ENCODE results near the gene CHSY1. TPM values are rescaled to one million over a fixed set of nuclear protein-coding genes. Genes with fewer than 3 reads are reported as not detected.

CHSY1 gene
- total and polyA plus RNA-seq, 7 experiments from 2014 or later = 0.78 to 47.0 (median 8.9) TPM

DNA sequence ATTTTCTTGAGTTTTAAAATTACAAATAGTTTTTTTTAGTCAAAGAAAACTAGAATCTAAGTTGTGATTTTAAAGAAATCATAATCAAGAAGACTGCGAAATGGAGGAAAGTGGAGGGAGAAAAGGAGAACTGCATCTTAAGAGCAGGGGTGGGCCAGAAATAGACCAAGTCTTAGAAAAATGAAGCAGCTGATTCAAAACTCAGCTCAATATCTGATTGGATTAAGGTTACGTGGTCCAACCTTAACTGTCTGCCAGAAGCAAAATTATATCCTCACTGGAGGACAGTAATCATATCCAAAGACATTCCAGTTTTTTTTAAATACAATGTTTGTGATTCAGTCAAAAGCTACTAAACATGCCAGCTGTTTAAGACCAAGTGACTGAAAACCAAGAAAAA is 41.4 kb downstream of the CHSY1 start:
- Mint-ChIP-seq H3K4me1 (peaks cover 39 to 83% (median 75%) of the 10 kb centered on the region in 7 donors), H3K27ac (peak overlapping the region in 4 of 9 donors; percentile 0 to 42 (median 14)), H3K36me3 (peaks cover 0 to 14% (median 7%) of the 10 kb centered on the region in 5 donors), H3K4me3 (no peak overlapping the region), H3K27me3 (no peaks in the 10 kb centered on the region), H3K9me3 (no peaks in the 10 kb centered on the region)
- intact Hi-C loops (cut with micrococcal nuclease) = no loop called here
- ChIA-PET POLR2A (no interaction called here), CTCF (no interaction called here)
- Histone ChIP-seq H3K4me1 (ENCODE audit: control insufficient read depth in 2 of 2, insufficient read depth in 2 of 2, low read length in 2 of 2) (peaks cover 0 to 5% of the 10 kb centered on the region in 2 donors), H3K27me3 (ENCODE audit: control insufficient read depth in 2 of 2, insufficient read depth in 2 of 2, low read length in 2 of 2) (no peaks in the 10 kb centered on the region), H3K36me3 (ENCODE audit: control insufficient read depth in 2 of 3, insufficient read depth in 3 of 3, low read length in 3 of 3) (no peaks in the 10 kb centered on the region), H3K9me3 (ENCODE audit: control insufficient read depth in 2 of 3, low read length in 3 of 3) (no peaks in the 10 kb centered on the region), H3K27ac (ENCODE audit: low read depth, low read length) (no peak overlapping the region), H3K4me3 (ENCODE audit: low read length) (no peak overlapping the region)
- ATAC-seq (no peak), DNase-seq (no peak)

DNA sequence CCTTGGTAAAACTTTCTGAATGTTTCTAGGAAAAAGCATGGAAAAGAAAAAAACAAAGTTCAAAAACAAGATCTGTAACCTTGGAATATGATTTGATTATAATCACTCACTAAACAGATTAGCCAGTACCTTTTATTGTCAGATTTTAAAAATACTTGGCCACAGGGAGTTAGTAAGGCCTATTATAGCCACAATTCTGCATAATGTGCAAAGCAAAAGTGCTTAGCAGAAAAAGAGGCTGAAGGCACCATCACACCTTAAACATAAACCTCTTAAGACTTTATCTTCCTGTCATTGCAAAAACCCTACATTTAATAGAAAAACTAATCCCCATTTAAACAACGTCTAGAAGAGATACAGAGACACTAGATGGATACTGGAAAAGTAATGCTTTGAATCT is 41.8 kb downstream of the CHSY1 start:
- Mint-ChIP-seq H3K27ac (peak overlapping the region in 7 of 9 donors; percentile 0 to 56 (median 26)), H3K4me3 (no peak overlapping the region), H3K9me3 (no peaks in the 10 kb centered on the region), H3K4me1 (peaks cover 42 to 86% (median 79%) of the 10 kb centered on the region in 7 donors), H3K36me3 (peaks cover 0 to 14% (median 7%) of the 10 kb centered on the region in 5 donors), H3K27me3 (no peaks in the 10 kb centered on the region)
- H3K27ac ChIP-seq (ENCODE audit: low read depth, low read length) = no peak overlapping the region
- no peaks in the 10 kb centered on the region for H3K9me3 ChIP-seq (ENCODE audit: control insufficient read depth in 2 of 3, low read length in 3 of 3)
- ChIA-PET CTCF (no interaction called here), POLR2A (no interaction called here)
- H3K4me1 ChIP-seq (ENCODE audit: control insufficient read depth in 2 of 2, insufficient read depth in 2 of 2, low read length in 2 of 2) = peaks cover 0 to 5% of the 10 kb centered on the region in 2 donors
- H3K27me3 ChIP-seq (ENCODE audit: control insufficient read depth in 2 of 2, insufficient read depth in 2 of 2, low read length in 2 of 2) = no peaks in the 10 kb centered on the region
- no peak overlapping the region for H3K4me3 ChIP-seq (ENCODE audit: low read length)
- intact Hi-C loops (cut with micrococcal nuclease) = no loop called here
- no peak for DNase-seq
- H3K36me3 ChIP-seq (ENCODE audit: control insufficient read depth in 2 of 3, insufficient read depth in 3 of 3, low read length in 3 of 3) = no peaks in the 10 kb centered on the region
- no peak for ATAC-seq

DNA sequence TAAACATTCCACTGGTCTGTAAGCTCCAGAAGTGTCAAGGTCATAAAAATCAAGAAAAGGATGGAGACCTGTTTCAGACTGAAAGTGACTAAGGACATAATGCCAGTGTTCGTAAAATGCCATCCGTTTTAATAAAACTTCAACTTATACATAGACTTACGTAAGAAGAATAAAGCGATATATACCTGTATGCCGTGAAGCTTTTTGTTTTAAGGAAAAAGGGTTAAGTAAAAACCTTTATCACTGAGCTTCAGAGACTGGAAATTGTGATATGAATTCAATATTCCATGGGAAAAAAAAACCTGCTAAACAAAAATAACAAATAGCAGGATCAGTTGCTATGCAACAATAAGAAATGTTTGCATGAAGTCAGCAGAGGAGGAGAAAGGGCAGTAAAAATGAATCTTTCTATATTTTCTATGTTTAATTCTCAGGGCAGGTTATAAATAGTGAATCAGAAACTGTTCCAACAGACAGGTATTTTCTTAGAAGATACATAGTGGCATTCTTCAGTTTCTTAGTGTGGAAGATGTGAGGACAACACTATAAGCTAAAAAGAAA is 42.5 kb downstream of the CHSY1 start:
- intact Hi-C loops (cut with micrococcal nuclease) = loop anchor here (2.0 to 5.0 kb wide), 4 partner anchors 13 to 612 kb away; no protein-coding TSS in a partner anchor
- peaks cover 0 to 5% of the 10 kb centered on the region in 2 donors for H3K4me1 ChIP-seq (ENCODE audit: control insufficient read depth in 2 of 2, insufficient read depth in 2 of 2, low read length in 2 of 2)
- ChIA-PET POLR2A (no interaction called here), CTCF (no interaction called here)
- Mint-ChIP-seq H3K9me3 (no peaks in the 10 kb centered on the region), H3K4me1 (peaks cover 43 to 89% (median 79%) of the 10 kb centered on the region in 7 donors), H3K27me3 (no peaks in the 10 kb centered on the region), H3K27ac (peak overlapping the region in 2 of 9 donors; percentile 42 to 56), H3K36me3 (peaks cover 0 to 10% (median 4%) of the 10 kb centered on the region in 5 donors), H3K4me3 (no peak overlapping the region)
- no peaks in the 10 kb centered on the region for H3K9me3 ChIP-seq (ENCODE audit: control insufficient read depth in 2 of 3, low read length in 3 of 3)
- H3K4me3 ChIP-seq (ENCODE audit: low read length) = no peak overlapping the region
- H3K27me3 ChIP-seq (ENCODE audit: control insufficient read depth in 2 of 2, insufficient read depth in 2 of 2, low read length in 2 of 2) = no peaks in the 10 kb centered on the region
- DNase-seq (no peak), ATAC-seq (no peak)
- H3K27ac ChIP-seq (ENCODE audit: low read depth, low read length) = no peak overlapping the region
- no peaks in the 10 kb centered on the region for H3K36me3 ChIP-seq (ENCODE audit: control insufficient read depth in 2 of 3, insufficient read depth in 3 of 3, low read length in 3 of 3)

DNA sequence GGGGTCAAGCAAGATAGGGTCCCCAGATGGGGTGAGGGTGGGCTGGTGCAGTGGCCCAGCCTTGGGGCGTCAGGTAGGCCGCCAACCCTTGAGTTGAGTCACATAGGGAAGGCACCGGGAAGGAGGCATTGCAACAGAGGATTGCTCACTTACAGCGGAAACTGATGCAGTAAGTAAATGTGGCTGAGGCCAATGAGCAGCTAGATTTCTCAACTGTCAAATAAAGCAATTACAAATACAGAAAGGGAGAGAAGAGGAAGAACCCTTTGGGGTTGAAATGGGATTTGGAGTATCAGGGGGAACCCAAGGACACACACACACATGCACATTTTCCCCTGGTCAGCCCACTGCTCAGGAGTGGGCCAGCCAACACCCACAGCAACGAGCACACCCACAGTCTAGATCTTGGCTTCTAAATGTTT is 44.0 kb downstream of the CHSY1 start:
- ChIA-PET POLR2A (no interaction called here), CTCF (no interaction called here)
- H3K27ac Mint-ChIP-seq = peak overlapping the region in 3 of 9 donors; percentile 48 to 80 (median 54)
- Histone ChIP-seq H3K4me3 (ENCODE audit: low read length) (no peak overlapping the region), H3K27me3 (ENCODE audit: control insufficient read depth in 2 of 2, insufficient read depth in 2 of 2, low read length in 2 of 2) (no peaks in the 10 kb centered on the region), H3K4me1 (ENCODE audit: control insufficient read depth in 2 of 2, insufficient read depth in 2 of 2, low read length in 2 of 2) (peaks cover 5 to 6% of the 10 kb centered on the region in 2 donors), H3K27ac (ENCODE audit: low read depth, low read length) (no peak overlapping the region), H3K9me3 (ENCODE audit: control insufficient read depth in 2 of 3, low read length in 3 of 3) (no peaks in the 10 kb centered on the region), H3K36me3 (ENCODE audit: control insufficient read depth in 2 of 3, insufficient read depth in 3 of 3, low read length in 3 of 3) (no peaks in the 10 kb centered on the region)
- H3K4me3 Mint-ChIP-seq = no peak overlapping the region
- no peak for DNase-seq
- peaks cover 48 to 89% (median 81%) of the 10 kb centered on the region in 7 donors for H3K4me1 Mint-ChIP-seq
- H3K27me3 Mint-ChIP-seq = no peaks in the 10 kb centered on the region
- intact Hi-C loops (cut with micrococcal nuclease) = loop anchor here (2.0 to 5.0 kb wide), 5 partner anchors 15 to 611 kb away; no protein-coding TSS in a partner anchor
- ATAC-seq = peak; percentile 76
- no peaks in the 10 kb centered on the region for H3K9me3 Mint-ChIP-seq
- H3K36me3 Mint-ChIP-seq = peaks cover 0 to 12% (median 4%) of the 10 kb centered on the region in 5 donors

DNA sequence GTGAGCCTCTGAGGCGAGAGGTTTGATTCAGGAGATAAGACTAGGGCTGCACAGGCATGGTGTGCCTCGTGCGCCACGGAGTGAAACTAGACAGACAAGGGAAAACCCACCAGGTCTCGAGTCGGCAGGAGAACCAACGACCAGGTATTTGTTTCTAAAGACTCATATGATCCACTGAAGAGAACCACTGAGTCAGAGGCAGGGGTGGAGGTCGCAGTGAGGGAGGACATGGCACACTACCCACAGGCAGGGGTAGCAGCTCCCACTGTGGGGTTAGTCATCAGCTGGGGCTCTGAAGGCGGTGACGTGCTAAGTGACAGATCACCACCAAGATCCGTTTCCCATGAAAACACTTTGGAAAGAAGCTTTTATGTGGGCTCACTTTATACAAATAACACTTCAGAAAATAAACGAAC is 45.7 kb downstream of the CHSY1 start:
- ChIA-PET CTCF (interaction anchor here (0.5 kb wide), 1 partner anchor 147 kb away, joined by 4 read pairs; no protein-coding TSS in a partner anchor), POLR2A (no interaction called here)
- no peaks in the 10 kb centered on the region for H3K9me3 ChIP-seq (ENCODE audit: control insufficient read depth in 2 of 3, low read length in 3 of 3)
- peaks cover 5 to 9% of the 10 kb centered on the region in 2 donors for H3K4me1 ChIP-seq (ENCODE audit: control insufficient read depth in 2 of 2, insufficient read depth in 2 of 2, low read length in 2 of 2)
- H3K27ac ChIP-seq (ENCODE audit: low read depth, low read length) = no peak overlapping the region
- peak; percentile 64 for ATAC-seq
- Mint-ChIP-seq H3K4me3 (peak overlapping the region; percentile 79 to 93 (median 84)), H3K36me3 (peaks cover 0 to 12% (median 4%) of the 10 kb centered on the region in 5 donors), H3K9me3 (no peaks in the 10 kb centered on the region), H3K27me3 (no peaks in the 10 kb centered on the region), H3K4me1 (peaks cover 44 to 86% (median 81%) of the 10 kb centered on the region in 7 donors), H3K27ac (peak overlapping the region; percentile 39 to 90 (median 73))
- no peaks in the 10 kb centered on the region for H3K27me3 ChIP-seq (ENCODE audit: control insufficient read depth in 2 of 2, insufficient read depth in 2 of 2, low read length in 2 of 2)
- no peaks in the 10 kb centered on the region for H3K36me3 ChIP-seq (ENCODE audit: control insufficient read depth in 2 of 3, insufficient read depth in 3 of 3, low read length in 3 of 3)
- peak in 8 of 9 donors; percentile 5 to 79 (median 26) for DNase-seq
- intact Hi-C loops (cut with micrococcal nuclease) = loop anchor here (1.0 to 5.0 kb wide), 7 partner anchors 11 to 609 kb away; partner anchors contain the start of gene CHSY1 (in 1 of the 2)
- peak overlapping the region; percentile 32 for H3K4me3 ChIP-seq (ENCODE audit: low read length)

DNA sequence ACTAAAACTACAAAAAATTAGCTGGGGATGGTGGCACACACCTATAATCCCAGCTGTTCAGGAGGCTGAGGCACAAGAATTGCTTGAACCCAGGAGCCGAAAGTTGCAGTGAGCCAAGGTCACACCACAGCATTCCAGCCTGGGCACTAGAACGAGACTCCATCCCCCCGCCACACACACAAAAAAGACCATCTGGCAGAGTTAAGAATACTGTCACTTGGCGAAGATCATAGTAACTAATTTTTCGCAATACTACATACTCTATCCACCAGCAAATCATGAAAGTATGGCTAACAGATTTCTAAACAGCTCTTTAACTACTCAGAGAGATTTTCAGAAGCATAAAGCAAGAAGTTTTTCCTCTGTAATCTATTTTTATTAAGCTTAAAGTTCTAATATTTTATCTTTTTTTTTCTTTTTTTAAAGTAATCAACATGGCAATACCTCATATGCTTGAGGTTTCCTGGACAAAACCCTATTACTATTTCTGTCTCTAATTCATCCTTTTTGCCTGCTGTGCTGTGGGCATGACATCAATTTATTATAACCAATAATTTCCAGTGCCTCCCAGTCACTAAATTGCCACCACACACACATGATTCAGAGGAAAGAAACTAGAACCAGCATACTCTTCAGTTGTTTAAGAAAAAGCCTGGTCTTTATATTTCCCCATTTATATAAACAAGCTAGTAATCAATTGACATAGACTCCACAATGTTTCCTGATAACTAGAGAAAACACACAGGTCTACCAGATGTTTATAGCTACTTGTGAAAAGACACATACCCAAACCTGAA is 46.9 kb downstream of the CHSY1 start:
- H3K4me3 Mint-ChIP-seq = peak overlapping the region in 9 of 10 donors; percentile 59 to 88 (median 83)
- no peak for ATAC-seq
- no peaks in the 10 kb centered on the region for H3K36me3 ChIP-seq (ENCODE audit: control insufficient read depth in 2 of 3, insufficient read depth in 3 of 3, low read length in 3 of 3)
- peaks cover 49 to 88% (median 86%) of the 10 kb centered on the region in 7 donors for H3K4me1 Mint-ChIP-seq
- peaks cover 0 to 12% (median 4%) of the 10 kb centered on the region in 5 donors for H3K36me3 Mint-ChIP-seq
- H3K27me3 ChIP-seq (ENCODE audit: control insufficient read depth in 2 of 2, insufficient read depth in 2 of 2, low read length in 2 of 2) = no peaks in the 10 kb centered on the region
- H3K27me3 Mint-ChIP-seq = no peaks in the 10 kb centered on the region
- intact Hi-C loops (cut with micrococcal nuclease) = loop anchor here (5.0 kb wide), 3 partner anchors 37 to 608 kb away; no protein-coding TSS in a partner anchor
- no peak overlapping the region for H3K4me3 ChIP-seq (ENCODE audit: low read length)
- no peak overlapping the region for H3K27ac ChIP-seq (ENCODE audit: low read depth, low read length)
- peaks cover 10 to 13% of the 10 kb centered on the region in 2 donors for H3K4me1 ChIP-seq (ENCODE audit: control insufficient read depth in 2 of 2, insufficient read depth in 2 of 2, low read length in 2 of 2)
- DNase-seq = no peak
- H3K27ac Mint-ChIP-seq = peak overlapping the region in 2 of 9 donors; percentile 82 to 90
- H3K9me3 ChIP-seq (ENCODE audit: control insufficient read depth in 2 of 3, low read length in 3 of 3) = no peaks in the 10 kb centered on the region
- ChIA-PET POLR2A (interaction anchor here (0.6 to 1.6 kb wide), 4 partner anchors 9 to 133 kb away, joined by 3 to 6 read pairs (median 3); no protein-coding TSS in a partner anchor), CTCF (interaction anchor here (0.6 to 0.7 kb wide), 3 partner anchors 8 to 1347 kb away, joined by 3 to 4 read pairs (median 3); no protein-coding TSS in a partner anchor)
- no peaks in the 10 kb centered on the region for H3K9me3 Mint-ChIP-seq

All from naive thymus-derived CD4-positive, alpha-beta T cell (primary cell).